ENCODE measurements around the gene ZBTB17.

ZBTB17 gene

DNA sequence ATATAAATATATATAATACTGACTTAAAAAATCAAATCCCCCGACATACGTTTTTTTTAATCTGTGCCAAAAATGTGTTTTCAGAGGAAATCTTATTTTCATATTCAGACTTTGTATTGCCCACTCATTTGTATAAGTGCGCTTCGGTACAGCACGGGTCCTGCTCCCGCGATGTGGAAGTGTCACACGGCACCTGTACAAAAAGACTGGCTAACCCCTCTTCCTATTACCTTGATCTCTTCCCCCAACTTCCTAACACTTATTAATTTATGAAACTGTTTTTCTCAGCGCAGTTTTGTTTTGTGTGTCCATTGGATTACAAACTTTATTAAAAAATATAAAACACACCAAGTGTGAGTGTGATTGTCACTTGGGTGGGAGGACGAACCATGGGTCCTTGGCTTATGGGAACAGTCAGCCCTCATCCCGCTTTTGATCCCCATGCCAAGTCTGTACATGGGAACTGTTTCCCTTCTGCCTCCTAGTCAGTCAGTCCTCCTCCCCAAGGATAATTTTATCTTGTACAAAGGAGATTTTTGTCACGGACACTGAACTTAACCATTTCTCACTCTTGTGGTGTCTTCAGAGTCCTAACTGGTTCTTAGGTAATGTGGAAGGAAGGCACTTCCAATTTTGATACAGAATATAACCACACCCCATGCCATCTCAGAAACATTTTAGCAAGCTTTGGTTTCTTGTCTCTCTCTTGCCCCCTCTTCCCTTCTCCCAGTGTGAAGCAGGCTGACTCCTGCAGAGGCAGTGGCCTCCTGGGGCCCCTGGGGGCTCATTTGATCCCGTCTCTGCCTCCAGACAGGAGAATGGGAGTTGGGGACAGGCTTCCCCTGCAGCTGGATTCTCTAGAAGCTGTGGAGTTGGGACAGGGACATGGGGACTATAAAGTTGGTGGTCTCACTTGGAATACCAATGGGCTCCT, 35.5 kb downstream of the ZBTB17 start:
- peak overlapping the region; percentile 18; the same call in 1 of the 2 replicates for H3K27ac ChIP-seq
- TF ChIP-seq ZFX (IDR thresholded peaks at IDR 0.05; ENCODE audit: borderline replicate concordance) = no peak
- TF ChIP-seq, protein P1, sequence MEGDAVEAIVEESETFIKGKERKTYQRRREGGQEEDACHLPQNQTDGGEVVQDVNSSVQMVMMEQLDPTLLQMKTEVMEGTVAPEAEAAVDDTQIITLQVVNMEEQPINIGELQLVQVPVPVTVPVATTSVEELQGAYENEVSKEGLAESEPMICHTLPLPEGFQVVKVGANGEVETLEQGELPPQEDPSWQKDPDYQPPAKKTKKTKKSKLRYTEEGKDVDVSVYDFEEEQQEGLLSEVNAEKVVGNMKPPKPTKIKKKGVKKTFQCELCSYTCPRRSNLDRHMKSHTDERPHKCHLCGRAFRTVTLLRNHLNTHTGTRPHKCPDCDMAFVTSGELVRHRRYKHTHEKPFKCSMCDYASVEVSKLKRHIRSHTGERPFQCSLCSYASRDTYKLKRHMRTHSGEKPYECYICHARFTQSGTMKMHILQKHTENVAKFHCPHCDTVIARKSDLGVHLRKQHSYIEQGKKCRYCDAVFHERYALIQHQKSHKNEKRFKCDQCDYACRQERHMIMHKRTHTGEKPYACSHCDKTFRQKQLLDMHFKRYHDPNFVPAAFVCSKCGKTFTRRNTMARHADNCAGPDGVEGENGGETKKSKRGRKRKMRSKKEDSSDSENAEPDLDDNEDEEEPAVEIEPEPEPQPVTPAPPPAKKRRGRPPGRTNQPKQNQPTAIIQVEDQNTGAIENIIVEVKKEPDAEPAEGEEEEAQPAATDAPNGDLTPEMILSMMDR (IDR thresholded peaks at IDR 0.05) = no peak

DNA sequence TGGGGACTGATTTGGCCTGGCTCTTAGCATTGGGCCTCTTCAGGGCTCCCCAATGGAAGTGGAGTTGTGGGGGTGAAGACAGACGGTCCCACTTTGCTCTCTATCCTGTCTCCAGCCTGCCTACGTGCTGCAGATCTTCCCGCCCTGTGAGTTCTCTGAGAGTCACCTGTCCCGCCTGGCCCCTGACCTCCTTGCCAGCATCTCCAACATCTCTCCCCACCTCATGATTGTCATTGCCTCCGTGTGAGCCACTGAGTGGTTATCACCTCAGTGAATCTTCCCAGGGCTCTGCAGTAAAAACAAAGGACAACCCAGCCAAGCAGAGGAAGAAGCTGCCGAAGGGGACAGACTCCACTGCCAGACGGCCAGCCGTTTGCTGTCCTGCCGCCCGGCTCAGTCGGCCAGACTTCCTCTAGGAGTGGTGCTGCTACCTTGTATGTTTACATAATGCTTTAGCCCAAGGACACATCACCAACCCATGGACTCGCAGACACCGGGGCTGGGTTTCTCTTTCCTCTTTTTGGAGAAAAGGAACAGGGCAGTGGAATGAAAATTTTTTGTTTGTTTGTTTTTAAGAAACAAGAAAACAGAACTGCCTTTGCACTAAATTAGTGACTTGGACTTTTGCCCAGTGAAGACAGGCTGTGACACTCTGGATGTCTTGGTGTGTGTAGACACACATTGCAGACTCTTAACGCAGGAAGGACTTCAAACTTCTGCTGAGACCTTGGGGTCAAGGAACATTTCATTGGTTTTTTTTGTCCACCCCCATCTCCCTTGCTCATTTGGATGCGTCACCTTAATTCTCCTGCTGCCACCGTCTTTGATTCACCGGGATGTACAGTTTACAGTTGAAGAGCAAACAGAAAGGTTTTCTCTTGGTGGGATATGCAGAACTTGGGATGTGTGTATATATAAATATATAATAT, 36.5 kb downstream of the ZBTB17 start:
- H3K27ac ChIP-seq = peak overlapping the region; percentile 67
- no peak for TF ChIP-seq ZFX (IDR thresholded peaks at IDR 0.05; ENCODE audit: borderline replicate concordance)
- TF ChIP-seq, protein P1 (IDR thresholded peaks at IDR 0.05) = no peak

DNA sequence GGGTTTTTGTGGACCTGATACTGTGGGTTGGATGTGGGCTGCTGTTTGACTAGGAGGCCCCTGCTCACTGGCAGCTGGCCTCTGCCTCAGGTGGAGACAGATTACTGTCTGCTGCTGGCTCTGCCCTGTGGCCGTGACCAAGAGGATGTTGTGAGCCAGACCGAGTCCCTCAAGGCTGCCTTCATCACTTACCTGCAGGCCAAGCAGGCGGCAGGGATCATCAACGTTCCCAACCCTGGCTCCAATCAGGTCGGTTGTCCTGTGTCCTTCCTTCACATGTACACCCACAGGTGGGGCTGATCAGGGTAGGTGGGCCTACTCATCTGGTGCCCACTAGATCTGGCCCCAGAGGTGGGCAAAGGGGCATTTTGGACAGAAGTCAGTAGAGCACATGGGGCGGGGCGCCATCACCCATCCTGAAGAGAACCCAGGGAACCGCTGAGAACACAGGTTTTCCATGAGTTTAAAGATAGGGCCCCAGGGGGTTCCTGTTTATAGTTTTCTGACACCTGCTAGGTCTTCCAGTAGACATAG, 37.2 kb downstream of the ZBTB17 start:
- peak overlapping the region; percentile 67 for H3K27ac ChIP-seq
- TF ChIP-seq, protein P1 (IDR thresholded peaks at IDR 0.05) = no peak
- no peak for TF ChIP-seq ZFX (IDR thresholded peaks at IDR 0.05; ENCODE audit: borderline replicate concordance)

GRCh38 chr1:15937706-15938168, 38.2 kb downstream of the ZBTB17 start:
- peak overlapping the region; percentile 67 for H3K27ac ChIP-seq
- TF ChIP-seq, protein P1 (IDR thresholded peaks at IDR 0.05) = peak; percentile 18
- TF ChIP-seq ZFX (IDR thresholded peaks at IDR 0.05; ENCODE audit: borderline replicate concordance) = no peak

GRCh38 chr1:15937146-15937545, 38.8 kb downstream of the ZBTB17 start:
- peak overlapping the region; percentile 67 for H3K27ac ChIP-seq
- TF ChIP-seq, protein P1 (IDR thresholded peaks at IDR 0.05) = no peak
- no peak for TF ChIP-seq ZFX (IDR thresholded peaks at IDR 0.05; ENCODE audit: borderline replicate concordance)

- TF ChIP-seq, protein P1 (IDR thresholded peaks at IDR 0.05) = no peak
- TF ChIP-seq ZFX (IDR thresholded peaks at IDR 0.05; ENCODE audit: borderline replicate concordance) = no peak
- no peak overlapping the region for H3K27ac ChIP-seq
These were observed 39.9 kb downstream of the ZBTB17 start for GRCh38 chr1:15936025-15936424.
